Measurements from ENCODE around the gene HAUS5. TPM values are rescaled to one million over a fixed set of nuclear protein-coding genes. Genes with fewer than 3 reads are reported as not detected.

HAUS5 gene
- total RNA-seq, 1 experiment from 2014 or later: 32.9 TPM

- Histone ChIP-seq H2BK120ac (ENCODE audit: low read depth, low read length, poor library complexity, severe bottlenecking) (no peak within 1 kb of the TSS), H3K23me2 (ENCODE audit: insufficient read length, low read depth, low read length, poor library complexity, severe bottlenecking) (peaks cover 18% of the 10 kb centered on the region), H3K23ac (ENCODE audit: insufficient read length, low read depth, low read length) (no peak within 1 kb of the TSS), H2BK12ac (ENCODE audit: insufficient read length, low read depth, low read length) (no peak within 1 kb of the TSS), H3K27me3 (ENCODE audit: insufficient read depth, low read length) (no peaks in the 10 kb centered on the region; the same call in 1 of the 2 replicates), H3K4me2 (ENCODE audit: insufficient read depth, insufficient read length, low read length) (peak within 1 kb of the TSS; percentile 71), H3K9me3 (ENCODE audit: control insufficient read depth, low read depth, low read length) (no peaks in the 10 kb centered on the region), H3K79me1 (ENCODE audit: insufficient read depth, low read depth, low read length, poor library complexity, severe bottlenecking) (no peaks in the 10 kb centered on the region), H4K5ac (ENCODE audit: insufficient read length, low read depth, low read length) (no peak within 1 kb of the TSS), H2BK15ac (ENCODE audit: low read depth, low read length) (no peak within 1 kb of the TSS), H2AK5ac (ENCODE audit: insufficient read length, low read length) (no peak within 1 kb of the TSS), H3K9ac (ENCODE audit: extremely low read depth, insufficient read length, low read length) (peak within 1 kb of the TSS; percentile 56), H3K4me1 (ENCODE audit: insufficient read depth, low read length) (peaks cover 4% of the 10 kb centered on the region; the same call in 1 of the 2 replicates), H2BK20ac (ENCODE audit: low read depth, low read length, poor library complexity, severe bottlenecking) (no peak within 1 kb of the TSS), H3K4ac (ENCODE audit: low read depth, low read length) (no peak within 1 kb of the TSS), H2BK5ac (ENCODE audit: insufficient read length, low read length) (no peak within 1 kb of the TSS), H4K8ac (replicated peaks; ENCODE audit: insufficient read length, low read depth, low read length) (no peak within 1 kb of the TSS), H2AFZ (ENCODE audit: low read length) (no peak within 1 kb of the TSS), H3T11ph (ENCODE audit: low read length) (no peak within 1 kb of the TSS), H3K56ac (ENCODE audit: insufficient read length, low read depth, low read length) (no peak within 1 kb of the TSS), H3K79me2 (ENCODE audit: insufficient read depth, low read length) (peaks cover 4% of the 10 kb centered on the region; the same call in 1 of the 2 replicates), H3K14ac (ENCODE audit: insufficient read depth, low read length) (no peak within 1 kb of the TSS), H3K27ac (ENCODE audit: insufficient read length, low read depth, low read length) (no peak within 1 kb of the TSS), H4K91ac (ENCODE audit: insufficient read length, low read depth, low read length) (no peak within 1 kb of the TSS), H3K18ac (ENCODE audit: insufficient read length, low read depth, low read length) (no peak within 1 kb of the TSS), H4K20me1 (ENCODE audit: control insufficient read depth, insufficient read depth, insufficient read length) (no peaks in the 10 kb centered on the region)
- H3K27ac Mint-ChIP-seq: peak within 1 kb of the TSS; percentile 20 to 95 (median 60)
- DNase-seq: peak; percentile 97
- no peak for TF ChIP-seq CTCF (conservative IDR thresholded peaks at IDR 0.05)
- H3K4me3 Mint-ChIP-seq: peak within 1 kb of the TSS; percentile 97 to 99
- peaks cover 14 to 20% (median 17%) of the 10 kb centered on the region in 3 experiments for H3K36me3 Mint-ChIP-seq (ENCODE audit: insufficient read depth in 1 of 3, low read depth in 3 of 3)
- no peaks in the 10 kb centered on the region; a peak in 2 of 5 replicates for H3K9me3 Mint-ChIP-seq
- peaks cover 16 to 21% of the 10 kb centered on the region in 2 experiments for H3K4me1 Mint-ChIP-seq
- no CpG with 5 or more reads among the region's 46 CpGs for WGBS (ENCODE audit: extremely low coverage, insufficient read length, low lambda C conversion rate)
- H3K27me3 Mint-ChIP-seq (ENCODE audit: low read depth): peaks cover 20% of the 10 kb centered on the region
Measured at GRCh38 chr19:35648017-35648961, 35.8 kb downstream of the HAUS5 start, which contains the start of gene COX6B1. Gene COX6B1 (plus strand): TSS chr19:35648323. CDS start chr19:35651244, 2,921 bp downstream.

Data from H9 (cell line).